ENCODE measurements around the gene TSNAX.

Gene TSNAX

DNA sequence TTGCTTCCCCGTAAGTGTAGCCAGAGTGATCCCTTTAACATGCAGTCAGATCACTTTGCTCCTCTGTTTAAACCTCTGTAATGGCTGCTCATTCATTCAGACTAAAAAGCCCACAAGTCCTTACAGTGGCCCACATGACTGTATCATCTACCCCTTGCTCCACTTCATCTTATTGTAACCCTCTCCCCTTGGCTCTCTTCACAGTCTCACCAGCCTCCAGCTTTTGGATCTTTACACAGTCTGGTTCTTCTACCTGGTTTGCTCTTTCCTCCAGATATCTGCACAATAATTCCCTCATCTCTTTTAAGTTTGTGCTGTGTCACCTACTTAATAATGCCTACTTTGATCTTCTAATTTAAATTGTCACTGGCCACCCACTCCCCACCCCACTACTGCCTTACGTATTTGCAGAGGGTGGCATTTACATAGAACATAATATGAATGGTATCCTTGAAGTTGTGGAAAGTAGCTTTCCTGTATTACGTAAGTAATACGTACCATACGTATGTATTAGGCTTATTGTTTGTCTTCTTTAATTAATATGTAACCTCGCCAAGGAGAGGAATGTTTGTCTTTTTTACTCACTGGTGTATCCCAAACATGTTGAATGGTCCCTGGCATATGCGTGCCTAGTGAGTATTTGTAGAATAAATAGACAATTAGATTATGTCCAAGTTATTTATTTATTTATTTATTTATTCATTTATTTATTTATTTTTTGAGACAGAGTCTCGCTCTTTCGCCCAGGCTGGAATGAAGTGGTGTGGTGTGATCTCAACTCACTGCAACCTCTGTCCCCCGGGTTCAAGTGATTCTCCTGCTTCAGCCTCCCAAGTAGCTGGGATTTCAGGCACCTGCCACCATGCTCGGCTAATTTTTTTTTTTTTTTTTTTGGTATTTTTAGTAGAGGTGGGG lies 48.6 kb downstream of the TSNAX start:
- TF ChIP-seq, protein P1, sequence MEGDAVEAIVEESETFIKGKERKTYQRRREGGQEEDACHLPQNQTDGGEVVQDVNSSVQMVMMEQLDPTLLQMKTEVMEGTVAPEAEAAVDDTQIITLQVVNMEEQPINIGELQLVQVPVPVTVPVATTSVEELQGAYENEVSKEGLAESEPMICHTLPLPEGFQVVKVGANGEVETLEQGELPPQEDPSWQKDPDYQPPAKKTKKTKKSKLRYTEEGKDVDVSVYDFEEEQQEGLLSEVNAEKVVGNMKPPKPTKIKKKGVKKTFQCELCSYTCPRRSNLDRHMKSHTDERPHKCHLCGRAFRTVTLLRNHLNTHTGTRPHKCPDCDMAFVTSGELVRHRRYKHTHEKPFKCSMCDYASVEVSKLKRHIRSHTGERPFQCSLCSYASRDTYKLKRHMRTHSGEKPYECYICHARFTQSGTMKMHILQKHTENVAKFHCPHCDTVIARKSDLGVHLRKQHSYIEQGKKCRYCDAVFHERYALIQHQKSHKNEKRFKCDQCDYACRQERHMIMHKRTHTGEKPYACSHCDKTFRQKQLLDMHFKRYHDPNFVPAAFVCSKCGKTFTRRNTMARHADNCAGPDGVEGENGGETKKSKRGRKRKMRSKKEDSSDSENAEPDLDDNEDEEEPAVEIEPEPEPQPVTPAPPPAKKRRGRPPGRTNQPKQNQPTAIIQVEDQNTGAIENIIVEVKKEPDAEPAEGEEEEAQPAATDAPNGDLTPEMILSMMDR (IDR thresholded peaks at IDR 0.05; ENCODE audit: insufficient read depth, low read length), result no peak
- TF ChIP-seq SPI1 (IDR thresholded peaks at IDR 0.05; ENCODE audit: borderline replicate concordance, low read depth) (no peak), GABPA (IDR thresholded peaks at IDR 0.05; ENCODE audit: low read depth) (no peak), POLR2AphosphoS5 (IDR thresholded peaks at IDR 0.05; ENCODE audit: low read depth) (no peak)
- TF ChIP-seq, protein P2, sequence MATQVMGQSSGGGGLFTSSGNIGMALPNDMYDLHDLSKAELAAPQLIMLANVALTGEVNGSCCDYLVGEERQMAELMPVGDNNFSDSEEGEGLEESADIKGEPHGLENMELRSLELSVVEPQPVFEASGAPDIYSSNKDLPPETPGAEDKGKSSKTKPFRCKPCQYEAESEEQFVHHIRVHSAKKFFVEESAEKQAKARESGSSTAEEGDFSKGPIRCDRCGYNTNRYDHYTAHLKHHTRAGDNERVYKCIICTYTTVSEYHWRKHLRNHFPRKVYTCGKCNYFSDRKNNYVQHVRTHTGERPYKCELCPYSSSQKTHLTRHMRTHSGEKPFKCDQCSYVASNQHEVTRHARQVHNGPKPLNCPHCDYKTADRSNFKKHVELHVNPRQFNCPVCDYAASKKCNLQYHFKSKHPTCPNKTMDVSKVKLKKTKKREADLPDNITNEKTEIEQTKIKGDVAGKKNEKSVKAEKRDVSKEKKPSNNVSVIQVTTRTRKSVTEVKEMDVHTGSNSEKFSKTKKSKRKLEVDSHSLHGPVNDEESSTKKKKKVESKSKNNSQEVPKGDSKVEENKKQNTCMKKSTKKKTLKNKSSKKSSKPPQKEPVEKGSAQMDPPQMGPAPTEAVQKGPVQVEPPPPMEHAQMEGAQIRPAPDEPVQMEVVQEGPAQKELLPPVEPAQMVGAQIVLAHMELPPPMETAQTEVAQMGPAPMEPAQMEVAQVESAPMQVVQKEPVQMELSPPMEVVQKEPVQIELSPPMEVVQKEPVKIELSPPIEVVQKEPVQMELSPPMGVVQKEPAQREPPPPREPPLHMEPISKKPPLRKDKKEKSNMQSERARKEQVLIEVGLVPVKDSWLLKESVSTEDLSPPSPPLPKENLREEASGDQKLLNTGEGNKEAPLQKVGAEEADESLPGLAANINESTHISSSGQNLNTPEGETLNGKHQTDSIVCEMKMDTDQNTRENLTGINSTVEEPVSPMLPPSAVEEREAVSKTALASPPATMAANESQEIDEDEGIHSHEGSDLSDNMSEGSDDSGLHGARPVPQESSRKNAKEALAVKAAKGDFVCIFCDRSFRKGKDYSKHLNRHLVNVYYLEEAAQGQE (IDR thresholded peaks at IDR 0.05; ENCODE audit: insufficient replicate concordance, low read depth), result no peak
- no peak overlapping the region for H3K4me3 ChIP-seq (replicated peaks; ENCODE audit: insufficient read depth, low read length)
- no peaks in the 10 kb centered on the region for H3K27me3 ChIP-seq (ENCODE audit: insufficient read depth, poor library complexity, severe bottlenecking)
- no peak for DNase-seq (ENCODE audit: low read depth in 1 of 2, low spot score in 1 of 2)
- no peak overlapping the region for H3K27ac ChIP-seq (replicated peaks)

DNA sequence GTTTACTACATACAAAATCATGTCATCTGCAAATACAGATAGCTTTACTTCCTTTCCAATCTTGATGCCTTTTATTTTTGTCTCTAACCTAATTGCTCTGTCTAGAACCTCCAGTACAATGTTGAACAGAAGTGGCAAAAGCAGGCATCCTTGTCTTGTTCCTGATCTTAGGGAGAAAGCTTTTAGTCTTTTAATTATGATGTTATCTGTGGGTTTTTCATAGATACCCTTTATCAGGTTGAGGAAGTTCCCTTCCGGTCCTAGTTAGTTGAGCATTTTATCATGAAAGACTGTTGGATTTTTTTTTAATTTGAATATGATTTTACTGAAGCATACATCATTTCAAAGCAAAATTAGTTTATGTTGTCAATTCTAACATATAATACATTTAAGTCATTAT lies 52.4 kb downstream of the TSNAX start:
- no peaks in the 10 kb centered on the region for H3K27me3 ChIP-seq (ENCODE audit: insufficient read depth, poor library complexity, severe bottlenecking)
- no peak overlapping the region for H3K27ac ChIP-seq (replicated peaks)
- TF ChIP-seq, protein P1 (IDR thresholded peaks at IDR 0.05; ENCODE audit: insufficient read depth, low read length), result no peak
- TF ChIP-seq, protein P2 (IDR thresholded peaks at IDR 0.05; ENCODE audit: insufficient replicate concordance, low read depth), result no peak
- no peak for TF ChIP-seq POLR2AphosphoS5 (IDR thresholded peaks at IDR 0.05; ENCODE audit: low read depth)
- no peak for TF ChIP-seq SPI1 (IDR thresholded peaks at IDR 0.05; ENCODE audit: borderline replicate concordance, low read depth)
- no peak for TF ChIP-seq GABPA (IDR thresholded peaks at IDR 0.05; ENCODE audit: low read depth)
- DNase-seq (ENCODE audit: low read depth in 1 of 2, low spot score in 1 of 2), result no peak
- H3K4me3 ChIP-seq (replicated peaks; ENCODE audit: insufficient read depth, low read length), result no peak overlapping the region

DNA sequence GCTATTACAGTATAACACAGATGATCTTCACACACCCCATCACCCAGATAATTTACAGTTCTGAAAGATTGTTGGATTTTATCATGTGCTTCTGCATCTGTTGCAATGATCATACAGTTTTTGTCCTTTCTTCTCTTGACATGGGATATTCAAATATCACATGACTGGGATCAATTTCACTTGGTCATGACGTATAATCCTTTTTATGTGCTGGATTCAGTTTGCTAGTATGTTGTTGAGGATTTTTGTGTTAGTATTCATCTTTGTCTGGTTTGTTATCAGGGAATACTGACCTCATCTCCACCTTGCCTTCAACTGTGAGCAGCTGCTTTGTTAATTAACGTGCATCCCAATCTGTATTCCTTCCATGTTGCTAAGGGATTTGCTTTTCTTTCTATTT lies 53.4 kb downstream of the TSNAX start:
- Histone ChIP-seq H3K4me3 (replicated peaks; ENCODE audit: insufficient read depth, low read length) (no peak overlapping the region), H3K27ac (replicated peaks) (no peak overlapping the region), H3K27me3 (ENCODE audit: insufficient read depth, poor library complexity, severe bottlenecking) (no peaks in the 10 kb centered on the region)
- DNase-seq (ENCODE audit: low read depth in 1 of 2, low spot score in 1 of 2), result no peak
- TF ChIP-seq, protein P2 (IDR thresholded peaks at IDR 0.05; ENCODE audit: insufficient replicate concordance, low read depth), result no peak
- TF ChIP-seq POLR2AphosphoS5 (IDR thresholded peaks at IDR 0.05; ENCODE audit: low read depth) (no peak), SPI1 (IDR thresholded peaks at IDR 0.05; ENCODE audit: borderline replicate concordance, low read depth) (no peak), GABPA (IDR thresholded peaks at IDR 0.05; ENCODE audit: low read depth) (no peak)

Measured in HL-60 (cell line).